H9 (cell line): ENCODE data around the gene TRPM3. TPM values are rescaled to one million over a fixed set of nuclear protein-coding genes. Genes with fewer than 3 reads are reported as not detected.

ENCODE experiments used
- DNase-seq: peaks from one replicate; pipeline ENCODE4 v3.0.0-alpha.2; 2017
- H2AFZ ChIP-seq: one replicate; pipeline ENCODE4 v1.6.1; 2013; ENCODE audit warnings: mild to moderate bottlenecking, low read length, control low read depth, moderate library complexity
- H2AK5ac ChIP-seq: 2 replicates; pipeline ENCODE4 v1.6.1; 2013; ENCODE audit warnings: low read length, control low read depth, mixed read lengths; ENCODE audit not compliant: insufficient read length
- H2BK120ac ChIP-seq: one replicate; pipeline ENCODE4 v1.6.1; 2013; ENCODE audit warnings: low read depth, mild to moderate bottlenecking, low read length, control low read depth, inconsistent platforms; ENCODE audit not compliant: poor library complexity, severe bottlenecking
- H2BK12ac ChIP-seq: 2 replicates; pipeline ENCODE4 v1.6.1; 2013; ENCODE audit warnings: low read length, control low read depth, mixed read lengths, low read depth; ENCODE audit not compliant: insufficient read length
- H2BK15ac ChIP-seq: 2 replicates; pipeline ENCODE4 v1.6.1; 2013; ENCODE audit warnings: low read depth, low read length, control low read depth
- H2BK20ac ChIP-seq: one replicate; pipeline ENCODE4 v1.6.1; 2013; ENCODE audit warnings: low read depth, mild to moderate bottlenecking, low read length, control low read depth, inconsistent platforms; ENCODE audit not compliant: poor library complexity, severe bottlenecking
- H2BK5ac ChIP-seq: 2 replicates; pipeline ENCODE4 v1.6.1; 2013; ENCODE audit warnings: low read length, control low read depth, mixed read lengths; ENCODE audit not compliant: insufficient read length
- H3K14ac ChIP-seq: 2 replicates; pipeline ENCODE4 v1.6.1; 2013; ENCODE audit warnings: low read length, control low read depth; ENCODE audit not compliant: insufficient read depth
- H3K18ac ChIP-seq: 2 replicates; pipeline ENCODE4 v1.6.1; 2013; ENCODE audit warnings: low read depth, mild to moderate bottlenecking, mixed read lengths, low read length, control low read depth; ENCODE audit not compliant: insufficient read length
- H3K23ac ChIP-seq: 2 replicates; pipeline ENCODE4 v1.6.1; 2013; ENCODE audit warnings: low read length, control low read depth, mixed read lengths, low read depth; ENCODE audit not compliant: insufficient read length
- H3K23me2 ChIP-seq: 2 replicates; pipeline ENCODE4 v1.6.1; 2013; ENCODE audit warnings: low read depth, mild to moderate bottlenecking, mixed read lengths, low read length, control low read depth; ENCODE audit not compliant: insufficient read length, poor library complexity, severe bottlenecking
- H3K27ac ChIP-seq: 2 replicates; pipeline ENCODE4 v1.5.1; 2013; ENCODE audit warnings: low read length, control low read depth, mixed read lengths, low read depth; ENCODE audit not compliant: insufficient read length
- H3K27me3 ChIP-seq: 2 replicates; pipeline ENCODE4 v1.6.1; 2013; ENCODE audit warnings: low read length, control low read depth, inconsistent platforms; ENCODE audit not compliant: insufficient read depth
- H3K4ac ChIP-seq: 2 replicates; pipeline ENCODE4 v1.6.1; 2013; ENCODE audit warnings: low read depth, mild to moderate bottlenecking, control low read depth, inconsistent platforms, low read length, moderate library complexity
- H3K4me1 ChIP-seq: 2 replicates; pipeline ENCODE4 v1.6.1; 2013; ENCODE audit warnings: low read length, control low read depth, inconsistent platforms; ENCODE audit not compliant: insufficient read depth
- H3K4me2 ChIP-seq: 2 replicates; pipeline ENCODE4 v1.6.1; 2013; ENCODE audit warnings: low read length, control low read depth, mixed read lengths; ENCODE audit not compliant: insufficient read length, insufficient read depth
- H3K56ac ChIP-seq: 2 replicates; pipeline ENCODE4 v1.6.1; 2013; ENCODE audit warnings: low read depth, mild to moderate bottlenecking, mixed read lengths, low read length, control low read depth; ENCODE audit not compliant: insufficient read length
- H3K79me1 ChIP-seq: 2 replicates; pipeline ENCODE4 v1.6.1; 2013; ENCODE audit warnings: low read depth, mild to moderate bottlenecking, moderate library complexity, low read length, control low read depth, inconsistent platforms; ENCODE audit not compliant: insufficient read depth, poor library complexity, severe bottlenecking
- H3K79me2 ChIP-seq: 2 replicates; pipeline ENCODE4 v1.6.1; 2013; ENCODE audit warnings: low read length, control low read depth, inconsistent platforms; ENCODE audit not compliant: insufficient read depth
- H3K9ac ChIP-seq: 2 replicates; pipeline ENCODE4 v1.6.1; 2013; ENCODE audit warnings: low read length, control low read depth, mixed read lengths; ENCODE audit not compliant: insufficient read length; ENCODE audit errors: extremely low read depth
- H3K9me3 ChIP-seq: one replicate; pipeline ENCODE4 v1.6.1; 2013; ENCODE audit warnings: low read depth, low read length, inconsistent platforms; ENCODE audit not compliant: control insufficient read depth
- H3T11ph ChIP-seq: one replicate; pipeline ENCODE4 v1.6.1; 2013; ENCODE audit warnings: mild to moderate bottlenecking, low read length, control low read depth, inconsistent platforms
- H4K20me1 ChIP-seq: one replicate; pipeline ENCODE4 v1.6.1; 2013; ENCODE audit not compliant: control insufficient read depth, insufficient read length, insufficient read depth
- H4K5ac ChIP-seq: 2 replicates; pipeline ENCODE4 v1.6.1; 2013; ENCODE audit warnings: low read depth, mild to moderate bottlenecking, mixed read lengths, low read length, control low read depth; ENCODE audit not compliant: insufficient read length
- H4K8ac ChIP-seq: replicated peaks from 2 replicates; pipeline ENCODE4 v1.6.1; 2013; ENCODE audit warnings: low read length, control low read depth, mixed read lengths, low read depth; ENCODE audit not compliant: insufficient read length
- H4K91ac ChIP-seq: 2 replicates; pipeline ENCODE4 v1.6.1; 2013; ENCODE audit warnings: low read depth, mild to moderate bottlenecking, moderate library complexity, mixed read lengths, low read length, control low read depth; ENCODE audit not compliant: insufficient read length
- H3K27ac Mint-ChIP-seq, 3 experiments: 2 replicates in 2 of 3; 3 replicates in 1 of 3; pipeline ENCODE4 v1.8.0; 2020 to 2021; ENCODE audit warnings: mixed read lengths in 3 of 3, mild to moderate bottlenecking in 1 of 3, moderate library complexity in 1 of 3
- H3K27me3 Mint-ChIP-seq: 2 replicates; pipeline ENCODE4 v1.8.0; 2021; ENCODE audit warnings: low read depth, mild to moderate bottlenecking, moderate library complexity, mixed read lengths
- H3K36me3 Mint-ChIP-seq, 3 experiments: 2 replicates in 2 of 3; 3 replicates in 1 of 3; pipeline ENCODE4 v1.8.0; 2020 to 2021; ENCODE audit warnings: low read depth in 3 of 3, mixed read lengths in 3 of 3; ENCODE audit not compliant: insufficient read depth in 1 of 3
- H3K4me1 Mint-ChIP-seq, 2 experiments: 2 replicates each; pipeline ENCODE4 v1.8.0; 2020; ENCODE audit warnings: mixed read lengths in 2 of 2
- H3K4me3 Mint-ChIP-seq, 2 experiments: 2 replicates in 1 of 2; 3 replicates in 1 of 2; pipeline ENCODE4 v1.8.0; 2020 to 2021; ENCODE audit warnings: mild to moderate bottlenecking in 2 of 2, mixed read lengths in 2 of 2, moderate library complexity in 1 of 2
- H3K9me3 Mint-ChIP-seq, 2 experiments: 2 replicates in 1 of 2; 3 replicates in 1 of 2; pipeline ENCODE4 v1.8.0; 2020; ENCODE audit warnings: mild to moderate bottlenecking in 2 of 2, mixed read lengths in 2 of 2, moderate library complexity in 1 of 2
- WGBS: extraction: QIAGEN DNeasy Blood & Tissue Kit; methylation state at CpG from one replicate; pipeline ENCODE4 v1.1.7; 2013; ENCODE audit warnings: missing lambda C conversion rate, low lambda C conversion rate, mixed read lengths; ENCODE audit not compliant: insufficient read length; ENCODE audit errors: extremely low coverage; 5-methylcytosine and 5-hydroxymethylcytosine counted together
- total RNA-seq: library from RNA; stranded (reverse); gene quantifications from 2 replicates; pipeline ENCODE4 v1.2.1, GENCODE V29; 2021
- TF ChIP-seq, protein P1 (sequence below): fragments of 200-600 bp; sonication (generic); conservative IDR thresholded peaks from 3 replicates; pipeline ENCODE4 v1.8.0; 2021; ENCODE audit warnings: antibody characterized with exemption, mild to moderate bottlenecking

The TRPM3 gene
- total RNA-seq, 1 experiment from 2014 or later, result 10.3 TPM

DNA sequence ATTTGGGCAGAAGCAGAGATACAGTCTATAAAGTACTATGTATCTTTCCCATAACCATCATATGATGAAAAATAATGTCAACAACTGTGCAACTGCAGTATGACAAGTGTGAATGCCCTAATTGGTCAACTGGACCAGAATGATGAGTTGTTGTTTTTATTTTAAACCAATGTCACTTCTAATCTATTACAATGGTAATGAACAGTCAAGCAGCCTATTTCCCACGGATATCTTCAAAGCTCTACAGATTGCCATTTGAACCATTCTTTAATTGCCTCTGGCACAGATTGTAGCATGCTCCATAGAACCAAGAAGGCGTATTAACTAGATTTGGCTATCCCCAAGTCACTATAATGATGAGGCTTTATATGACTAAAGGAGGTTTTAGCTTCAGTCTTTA is 233.6 kb downstream of the TRPM3 start:
- no peaks in the 10 kb centered on the region for H4K20me1 ChIP-seq
- H2AK5ac ChIP-seq, result no peak overlapping the region
- no peak overlapping the region for H3T11ph ChIP-seq
- no peak overlapping the region for H2AFZ ChIP-seq
- Mint-ChIP-seq H3K36me3 (no peaks in the 10 kb centered on the region), H3K27ac (no peak overlapping the region), H3K27me3 (no peaks in the 10 kb centered on the region), H3K4me1 (peaks cover 9 to 15% of the 10 kb centered on the region in 2 experiments), H3K4me3 (no peak overlapping the region), H3K9me3 (no peaks in the 10 kb centered on the region)
- DNase-seq, result no peak
- no peaks in the 10 kb centered on the region for H3K79me1 ChIP-seq
- no peak overlapping the region for H3K14ac ChIP-seq
- H3K9ac ChIP-seq, result no peak overlapping the region
- no peak overlapping the region for H3K23ac ChIP-seq
- H3K18ac ChIP-seq, result no peak overlapping the region
- TF ChIP-seq, protein P1, sequence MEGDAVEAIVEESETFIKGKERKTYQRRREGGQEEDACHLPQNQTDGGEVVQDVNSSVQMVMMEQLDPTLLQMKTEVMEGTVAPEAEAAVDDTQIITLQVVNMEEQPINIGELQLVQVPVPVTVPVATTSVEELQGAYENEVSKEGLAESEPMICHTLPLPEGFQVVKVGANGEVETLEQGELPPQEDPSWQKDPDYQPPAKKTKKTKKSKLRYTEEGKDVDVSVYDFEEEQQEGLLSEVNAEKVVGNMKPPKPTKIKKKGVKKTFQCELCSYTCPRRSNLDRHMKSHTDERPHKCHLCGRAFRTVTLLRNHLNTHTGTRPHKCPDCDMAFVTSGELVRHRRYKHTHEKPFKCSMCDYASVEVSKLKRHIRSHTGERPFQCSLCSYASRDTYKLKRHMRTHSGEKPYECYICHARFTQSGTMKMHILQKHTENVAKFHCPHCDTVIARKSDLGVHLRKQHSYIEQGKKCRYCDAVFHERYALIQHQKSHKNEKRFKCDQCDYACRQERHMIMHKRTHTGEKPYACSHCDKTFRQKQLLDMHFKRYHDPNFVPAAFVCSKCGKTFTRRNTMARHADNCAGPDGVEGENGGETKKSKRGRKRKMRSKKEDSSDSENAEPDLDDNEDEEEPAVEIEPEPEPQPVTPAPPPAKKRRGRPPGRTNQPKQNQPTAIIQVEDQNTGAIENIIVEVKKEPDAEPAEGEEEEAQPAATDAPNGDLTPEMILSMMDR, result no peak
- no peak overlapping the region for H2BK15ac ChIP-seq
- H2BK12ac ChIP-seq, result no peak overlapping the region
- H2BK5ac ChIP-seq, result no peak overlapping the region
- no peak overlapping the region for H4K8ac ChIP-seq
- H3K56ac ChIP-seq, result no peak overlapping the region
- no peaks in the 10 kb centered on the region for H3K9me3 ChIP-seq
- no peaks in the 10 kb centered on the region for H3K23me2 ChIP-seq
- no peaks in the 10 kb centered on the region; the same call in 1 of the 2 replicates for H3K27me3 ChIP-seq
- no peaks in the 10 kb centered on the region for H3K79me2 ChIP-seq
- no peak overlapping the region for H3K4ac ChIP-seq
- no peak overlapping the region for H4K91ac ChIP-seq
- H2BK20ac ChIP-seq, result no peak overlapping the region
- H3K27ac ChIP-seq, result no peak overlapping the region
- no CpG with 5 or more reads among the region's 2 CpGs for WGBS
- H3K4me1 ChIP-seq, result no peaks in the 10 kb centered on the region; the same call in 1 of the 2 replicates
- no peak overlapping the region for H2BK120ac ChIP-seq
- H3K4me2 ChIP-seq, result no peak overlapping the region
- no peak overlapping the region for H4K5ac ChIP-seq
